ENCODE measurements around the gene FBXW11.

GRCh38 chr5:171997011-171997410 lies 9.4 kb downstream of the FBXW11 start:
- no peak for TF ChIP-seq CTCF (conservative IDR thresholded peaks at IDR 0.05; ENCODE audit: low read depth, low read length)
- no peak for TF ChIP-seq EZH2 (IDR thresholded peaks at IDR 0.05; ENCODE audit: low read length, unreplicated experiment)

All from PC-3 (cell line).